NB4 (cell line): ENCODE data around the gene ASGR2.

Source experiments
- MYC ChIP-seq: IDR thresholded peaks from 2 replicates; pipeline ENCODE4 v1.6.1; 2011; ENCODE audit warnings: low read depth, low read length
- POLR2A ChIP-seq: IDR thresholded peaks from 2 replicates; pipeline ENCODE4 v1.6.1; 2011; ENCODE audit warnings: mild to moderate bottlenecking; ENCODE audit not compliant: insufficient read length; ENCODE audit errors: extremely low read depth
- TF ChIP-seq, protein P1 (sequence below): IDR thresholded peaks from one replicate; pipeline ENCODE4 v1.5.1; 2012; ENCODE audit warnings: low read depth, low read length
- TF ChIP-seq, protein P2 (sequence below): IDR thresholded peaks from 2 replicates; pipeline ENCODE4 v1.6.1; 2011; ENCODE audit warnings: low read depth, low read length

DNA sequence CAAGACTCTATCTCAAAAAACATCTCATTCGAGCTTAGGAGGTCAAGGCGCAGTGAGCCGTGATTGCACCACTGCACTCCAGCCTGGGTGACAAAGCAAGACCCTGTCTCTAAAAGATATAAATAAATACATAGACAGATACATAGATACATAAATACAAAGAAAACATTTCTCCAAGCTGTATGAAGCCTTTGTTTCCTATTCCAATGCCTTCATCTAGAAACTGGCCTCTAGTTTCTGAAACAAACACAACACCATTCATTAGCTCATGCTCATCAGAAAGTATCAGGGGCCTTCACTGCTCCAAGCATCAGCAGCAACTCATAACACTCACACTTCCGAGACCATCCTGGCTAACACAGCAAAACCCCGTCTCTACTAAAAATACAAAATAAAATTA is 10.3 kb upstream of the ASGR2 start:
- TF ChIP-seq POLR2A (no peak), MYC (no peak)
- TF ChIP-seq, protein P1, sequence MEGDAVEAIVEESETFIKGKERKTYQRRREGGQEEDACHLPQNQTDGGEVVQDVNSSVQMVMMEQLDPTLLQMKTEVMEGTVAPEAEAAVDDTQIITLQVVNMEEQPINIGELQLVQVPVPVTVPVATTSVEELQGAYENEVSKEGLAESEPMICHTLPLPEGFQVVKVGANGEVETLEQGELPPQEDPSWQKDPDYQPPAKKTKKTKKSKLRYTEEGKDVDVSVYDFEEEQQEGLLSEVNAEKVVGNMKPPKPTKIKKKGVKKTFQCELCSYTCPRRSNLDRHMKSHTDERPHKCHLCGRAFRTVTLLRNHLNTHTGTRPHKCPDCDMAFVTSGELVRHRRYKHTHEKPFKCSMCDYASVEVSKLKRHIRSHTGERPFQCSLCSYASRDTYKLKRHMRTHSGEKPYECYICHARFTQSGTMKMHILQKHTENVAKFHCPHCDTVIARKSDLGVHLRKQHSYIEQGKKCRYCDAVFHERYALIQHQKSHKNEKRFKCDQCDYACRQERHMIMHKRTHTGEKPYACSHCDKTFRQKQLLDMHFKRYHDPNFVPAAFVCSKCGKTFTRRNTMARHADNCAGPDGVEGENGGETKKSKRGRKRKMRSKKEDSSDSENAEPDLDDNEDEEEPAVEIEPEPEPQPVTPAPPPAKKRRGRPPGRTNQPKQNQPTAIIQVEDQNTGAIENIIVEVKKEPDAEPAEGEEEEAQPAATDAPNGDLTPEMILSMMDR = no peak
- TF ChIP-seq, protein P2, sequence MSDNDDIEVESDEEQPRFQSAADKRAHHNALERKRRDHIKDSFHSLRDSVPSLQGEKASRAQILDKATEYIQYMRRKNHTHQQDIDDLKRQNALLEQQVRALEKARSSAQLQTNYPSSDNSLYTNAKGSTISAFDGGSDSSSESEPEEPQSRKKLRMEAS = no peak
